ENCODE measurements around the gene AP3D1. TPM values are rescaled to one million over a fixed set of nuclear protein-coding genes. Genes with fewer than 3 reads are reported as not detected.

The AP3D1 gene
- total and polyA plus RNA-seq, 9 of the 15 experiments (the other 6 are each of a cell fraction or from before 2014, with no cell fraction given): 1.2 to 86.1 (median 35.9) TPM

DNA sequence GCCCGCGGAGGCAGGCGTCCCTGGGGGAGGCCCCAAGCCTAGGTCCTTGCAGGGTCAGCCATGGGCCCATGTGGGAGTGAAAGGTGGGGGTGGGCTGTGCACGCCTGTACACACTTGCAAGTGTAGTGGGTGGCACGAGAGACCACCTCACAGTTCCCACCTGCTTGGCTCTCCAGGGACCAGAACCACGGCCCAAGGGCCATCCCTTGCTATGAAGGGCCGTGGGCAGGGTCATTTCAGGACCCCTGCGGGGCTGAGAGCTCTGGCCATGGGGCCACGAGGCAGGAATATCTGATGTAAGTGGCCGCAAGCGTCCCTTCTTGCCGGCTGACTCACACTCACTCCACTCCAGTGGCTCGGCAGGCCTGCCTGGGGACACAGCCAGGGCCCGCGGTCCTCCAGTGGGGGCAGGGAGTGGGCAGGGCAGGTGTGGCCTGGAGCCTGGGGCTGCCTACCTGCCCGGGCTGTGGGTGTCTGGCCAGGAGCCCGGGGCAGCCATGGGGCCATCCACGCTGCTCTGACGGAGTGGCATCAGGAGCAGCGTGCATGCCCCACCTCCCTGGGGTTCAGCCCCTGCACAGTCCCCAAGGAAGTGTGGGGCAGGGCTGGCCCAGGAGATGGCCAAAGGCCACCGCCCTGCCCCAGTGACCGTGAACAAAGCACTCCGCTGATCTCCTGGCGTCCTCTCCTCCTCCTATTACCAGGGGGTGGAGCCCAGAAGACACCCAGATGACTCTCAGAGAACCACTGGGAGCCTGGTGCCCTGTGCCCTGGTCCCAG, 91.8 kb downstream of the AP3D1 start (continued):
- TF ChIP-seq, protein P1, sequence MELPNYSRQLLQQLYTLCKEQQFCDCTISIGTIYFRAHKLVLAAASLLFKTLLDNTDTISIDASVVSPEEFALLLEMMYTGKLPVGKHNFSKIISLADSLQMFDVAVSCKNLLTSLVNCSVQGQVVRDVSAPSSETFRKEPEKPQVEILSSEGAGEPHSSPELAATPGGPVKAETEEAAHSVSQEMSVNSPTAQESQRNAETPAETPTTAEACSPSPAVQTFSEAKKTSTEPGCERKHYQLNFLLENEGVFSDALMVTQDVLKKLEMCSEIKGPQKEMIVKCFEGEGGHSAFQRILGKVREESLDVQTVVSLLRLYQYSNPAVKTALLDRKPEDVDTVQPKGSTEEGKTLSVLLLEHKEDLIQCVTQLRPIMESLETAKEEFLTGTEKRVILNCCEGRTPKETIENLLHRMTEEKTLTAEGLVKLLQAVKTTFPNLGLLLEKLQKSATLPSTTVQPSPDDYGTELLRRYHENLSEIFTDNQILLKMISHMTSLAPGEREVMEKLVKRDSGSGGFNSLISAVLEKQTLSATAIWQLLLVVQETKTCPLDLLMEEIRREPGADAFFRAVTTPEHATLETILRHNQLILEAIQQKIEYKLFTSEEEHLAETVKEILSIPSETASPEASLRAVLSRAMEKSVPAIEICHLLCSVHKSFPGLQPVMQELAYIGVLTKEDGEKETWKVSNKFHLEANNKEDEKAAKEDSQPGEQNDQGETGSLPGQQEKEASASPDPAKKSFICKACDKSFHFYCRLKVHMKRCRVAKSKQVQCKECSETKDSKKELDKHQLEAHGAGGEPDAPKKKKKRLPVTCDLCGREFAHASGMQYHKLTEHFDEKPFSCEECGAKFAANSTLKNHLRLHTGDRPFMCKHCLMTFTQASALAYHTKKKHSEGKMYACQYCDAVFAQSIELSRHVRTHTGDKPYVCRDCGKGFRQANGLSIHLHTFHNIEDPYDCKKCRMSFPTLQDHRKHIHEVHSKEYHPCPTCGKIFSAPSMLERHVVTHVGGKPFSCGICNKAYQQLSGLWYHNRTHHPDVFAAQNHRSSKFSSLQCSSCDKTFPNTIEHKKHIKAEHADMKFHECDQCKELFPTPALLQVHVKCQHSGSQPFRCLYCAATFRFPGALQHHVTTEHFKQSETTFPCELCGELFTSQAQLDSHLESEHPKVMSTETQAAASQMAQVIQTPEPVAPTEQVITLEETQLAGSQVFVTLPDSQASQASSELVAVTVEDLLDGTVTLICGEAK (IDR thresholded peaks at IDR 0.05): 0 out of 2 replicates have a peak, but pooled peaks have one; percentile 29
- TF ChIP-seq, protein P1 (CRISPR knock-in tag; IDR thresholded peaks at IDR 0.05): no peak
- TF ChIP-seq TEAD1 (CRISPR knock-in tag; IDR thresholded peaks at IDR 0.05) (peak; percentile 67 to 78; a peak in 3 of 4 replicates), CBX2 (IDR thresholded peaks at IDR 0.05; ENCODE audit: insufficient read depth, low read length, poor library complexity, severe bottlenecking) (no peak), ZNF24 (IDR thresholded peaks at IDR 0.05) (0 out of 2 replicates have a peak, but pooled peaks have one; percentile 25), DACH1 (IDR thresholded peaks at IDR 0.05; ENCODE audit: partially characterized antibody) (no peak), MEF2A (IDR thresholded peaks at IDR 0.05; ENCODE audit: control insufficient read depth, low read depth, low read length) (0 out of 2 replicates have a peak, but pooled peaks have one; percentile 20), ZNF121 (CRISPR knock-in tag; conservative IDR thresholded peaks at IDR 0.05) (no peak), NFIC (IDR thresholded peaks at IDR 0.05) (peak; percentile 67), NCOA4 (IDR thresholded peaks at IDR 0.05; ENCODE audit: partially characterized antibody) (no peak), POLR2AphosphoS5 (IDR thresholded peaks at IDR 0.05; ENCODE audit: control insufficient read depth, insufficient read depth, low read depth, low read length) (peak; percentile 50), ATF7 (IDR thresholded peaks at IDR 0.05) (peak; percentile 95), TGIF2 (CRISPR knock-in tag; IDR thresholded peaks at IDR 0.05) (no peak), ZNF212 (CRISPR knock-in tag; IDR thresholded peaks at IDR 0.05) (no peak)
- TF ChIP-seq, protein P2, sequence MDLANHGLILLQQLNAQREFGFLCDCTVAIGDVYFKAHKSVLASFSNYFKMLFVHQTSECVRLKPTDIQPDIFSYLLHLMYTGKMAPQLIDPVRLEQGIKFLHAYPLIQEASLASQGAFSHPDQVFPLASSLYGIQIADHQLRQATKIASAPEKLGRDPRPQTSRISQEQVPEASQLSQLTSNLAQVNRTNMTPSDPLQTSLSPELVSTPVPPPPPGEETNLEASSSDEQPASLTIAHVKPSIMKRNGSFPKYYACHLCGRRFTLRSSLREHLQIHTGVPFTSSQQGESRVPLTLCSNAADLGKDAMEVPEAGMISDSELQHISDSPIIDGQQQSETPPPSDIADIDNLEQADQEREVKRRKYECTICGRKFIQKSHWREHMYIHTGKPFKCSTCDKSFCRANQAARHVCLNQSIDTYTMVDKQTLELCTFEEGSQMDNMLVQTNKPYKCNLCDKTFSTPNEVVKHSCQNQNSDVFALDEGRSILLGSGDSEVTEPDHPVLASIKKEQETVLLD (IDR thresholded peaks at IDR 0.05): peak; percentile 39; the same call in 1 of the 2 replicates
- TF ChIP-seq, protein P3, sequence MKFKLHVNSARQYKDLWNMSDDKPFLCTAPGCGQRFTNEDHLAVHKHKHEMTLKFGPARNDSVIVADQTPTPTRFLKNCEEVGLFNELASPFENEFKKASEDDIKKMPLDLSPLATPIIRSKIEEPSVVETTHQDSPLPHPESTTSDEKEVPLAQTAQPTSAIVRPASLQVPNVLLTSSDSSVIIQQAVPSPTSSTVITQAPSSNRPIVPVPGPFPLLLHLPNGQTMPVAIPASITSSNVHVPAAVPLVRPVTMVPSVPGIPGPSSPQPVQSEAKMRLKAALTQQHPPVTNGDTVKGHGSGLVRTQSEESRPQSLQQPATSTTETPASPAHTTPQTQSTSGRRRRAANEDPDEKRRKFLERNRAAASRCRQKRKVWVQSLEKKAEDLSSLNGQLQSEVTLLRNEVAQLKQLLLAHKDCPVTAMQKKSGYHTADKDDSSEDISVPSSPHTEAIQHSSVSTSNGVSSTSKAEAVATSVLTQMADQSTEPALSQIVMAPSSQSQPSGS (CRISPR knock-in tag; IDR thresholded peaks at IDR 0.05): no peak
